Spleen (tissue), 13 donors: Measurements from ENCODE around the gene TMEM86B. TPM values are rescaled to one million over a fixed set of nuclear protein-coding genes. Genes with fewer than 3 reads are reported as not detected.

Experiments used
- DNase-seq: peaks from one replicate; pipeline ENCODE4 v3.0.0-alpha.2; 2020
- H3K27ac ChIP-seq, 8 donors: fragments of 200-600 bp; sonication (generic) in 7 of 8; 1 replicate in 4 of 8; 2 replicates in 4 of 8; pipeline versions ENCODE4 v1.5.0 to v1.8.0; 2016 to 2021; ENCODE audit warnings: inconsistent platforms in 4 of 8, mild to moderate bottlenecking in 4 of 8, moderate library complexity in 1 of 8
- H3K27me3 ChIP-seq, 7 donors: fragments of 200-600 bp; sonication (generic) in 6 of 7; replicated peaks in 1 of 7; 1 replicate in 4 of 7; 2 replicates in 3 of 7; pipeline versions ENCODE4 v1.5.0 to v1.8.0; 2016 to 2021; ENCODE audit warnings: inconsistent platforms in 3 of 7, mild to moderate bottlenecking in 1 of 7
- H3K36me3 ChIP-seq, 6 donors: fragments of 200-600 bp; sonication (generic) in 5 of 6; 1 replicate in 4 of 6; 2 replicates in 2 of 6; pipeline versions ENCODE4 v1.5.0 to v1.8.0; 2016 to 2021; ENCODE audit warnings: inconsistent platforms in 2 of 6
- H3K4me1 ChIP-seq, 6 donors: fragments of 200-600 bp; sonication (generic) in 5 of 6; 1 replicate in 3 of 6; 2 replicates in 3 of 6; pipeline versions ENCODE4 v1.5.0 to v1.8.0; 2016 to 2021; ENCODE audit warnings: inconsistent platforms in 3 of 6
- H3K4me3 ChIP-seq, 8 donors: fragments of 200-600 bp; sonication (generic) in 7 of 8; 1 replicate in 4 of 8; 2 replicates in 4 of 8; pipeline versions ENCODE4 v1.5.0 to v1.8.0; 2016 to 2021; ENCODE audit warnings: inconsistent platforms in 4 of 8, mild to moderate bottlenecking in 4 of 8, moderate library complexity in 2 of 8
- H3K9me3 ChIP-seq, 8 donors: fragments of 200-600 bp; sonication (generic) in 7 of 8; 1 replicate in 4 of 8; 2 replicates in 4 of 8; pipeline versions ENCODE4 v1.5.0 to v1.8.0; 2016 to 2021; ENCODE audit warnings: inconsistent platforms in 4 of 8
- POLR2A ChIP-seq, 3 donors: fragments of 450-650 bp; IDR thresholded peaks; one replicate each; pipeline ENCODE4 v1.5.1; 2017; ENCODE audit warnings: antibody characterized with exemption in 3 of 3, mild to moderate bottlenecking in 1 of 3
- POLR2AphosphoS5 ChIP-seq, 3 donors: sonication (generic); formaldehyde crosslinking; IDR thresholded peaks; one replicate each; pipeline ENCODE4 v1.5.1; 2017; ENCODE audit warnings: antibody characterized with exemption in 3 of 3
- WGBS, 5 donors: extraction: QIAGEN DNeasy Blood & Tissue Kit in 3 of 5; methylation state at CpG; one replicate each; pipeline versions ENCODE4 v1.1.5 to v1.1.7; 2013 to 2018; 5-methylcytosine and 5-hydroxymethylcytosine counted together
- intact Hi-C: fragments of 100-400 bp; cut with DNase I; formaldehyde crosslinking; loops from one replicate; pipeline ENCODE4 v1.15.0; 2023; ENCODE audit warnings: low total_unique reads
- long read RNA-seq, 2 donors: transcript quantifications; one replicate each; lab custom pipeline, GENCODE V29; 2026
- polyA plus RNA-seq, 3 donors: library from polyadenylated mRNA; stranded (reverse); fragments of 200-250 nt; gene quantifications; one replicate each; pipeline ENCODE4 v1.2.1, GENCODE V29; 2013
- total RNA-seq, 7 donors: library from RNA; depleted of rRNA in 3 of 7; stranded (reverse); fragments of >200 nt in 3 of 7; fragmentation: NEBNext Ultra II Directional in 4 of 7; extraction: Animal tissue kit (Norgen Biotek cat#: 25700) in 4 of 7; gene quantifications; one replicate each; pipeline versions ENCODE4 v1.1.0 to v1.2.1, GENCODE V29; 2016 to 2021
- TF ChIP-seq, protein P1 (sequence below), 11 experiments: fragments of 200-600 bp in 7 of 11; fragments of 450-650 bp in 4 of 11; sonication (generic) in 4 of 11; IDR thresholded peaks in 8 of 11; conservative IDR thresholded peaks in 3 of 11; 1 replicate in 7 of 11; 2 replicates in 4 of 11; pipeline versions ENCODE4 v1.4.0 to v1.8.0; 2016 to 2021; ENCODE audit warnings: antibody characterized with exemption in 11 of 11, inconsistent platforms in 4 of 11, mild to moderate bottlenecking in 1 of 11
- donor health status: healthy with polysubstance abuse.
- donor health status: DM: no; HTN: no; CAD: no; lungs with moderate emphysema.
- donor health status: DM: no; HTN: no; CAD: no.
- donor health status: Bipolar disorder and iron deficiency.
- donor health status: healthy.
- donor health status: DM: no; HTN: no; CAD: no.
- donor health status: DM: yes; HTN: yes; CAD: no.

TMEM86B gene, protein sequence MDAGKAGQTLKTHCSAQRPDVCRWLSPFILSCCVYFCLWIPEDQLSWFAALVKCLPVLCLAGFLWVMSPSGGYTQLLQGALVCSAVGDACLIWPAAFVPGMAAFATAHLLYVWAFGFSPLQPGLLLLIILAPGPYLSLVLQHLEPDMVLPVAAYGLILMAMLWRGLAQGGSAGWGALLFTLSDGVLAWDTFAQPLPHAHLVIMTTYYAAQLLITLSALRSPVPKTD
- total RNA-seq (10 to 100 TPM in 3 of 7 donors, 1 to 10 TPM in 4; 7.5 to 11.7 (median 9.6) TPM), polyA plus RNA-seq (10 to 100 TPM; 11.8 to 31.5 (median 28.2) TPM)
- long read RNA-seq, donor 1, partial matches to known transcripts = 0 of 5 reads
- long read RNA-seq, donor 1, other reads (novel, unspliced or antisense) = 0 of 5 reads
- long read RNA-seq, donor 2, partial matches to known transcripts = 0 of 2 reads
- long read RNA-seq, donor 2, other reads (novel, unspliced or antisense) = 0 of 2 reads

DNA sequence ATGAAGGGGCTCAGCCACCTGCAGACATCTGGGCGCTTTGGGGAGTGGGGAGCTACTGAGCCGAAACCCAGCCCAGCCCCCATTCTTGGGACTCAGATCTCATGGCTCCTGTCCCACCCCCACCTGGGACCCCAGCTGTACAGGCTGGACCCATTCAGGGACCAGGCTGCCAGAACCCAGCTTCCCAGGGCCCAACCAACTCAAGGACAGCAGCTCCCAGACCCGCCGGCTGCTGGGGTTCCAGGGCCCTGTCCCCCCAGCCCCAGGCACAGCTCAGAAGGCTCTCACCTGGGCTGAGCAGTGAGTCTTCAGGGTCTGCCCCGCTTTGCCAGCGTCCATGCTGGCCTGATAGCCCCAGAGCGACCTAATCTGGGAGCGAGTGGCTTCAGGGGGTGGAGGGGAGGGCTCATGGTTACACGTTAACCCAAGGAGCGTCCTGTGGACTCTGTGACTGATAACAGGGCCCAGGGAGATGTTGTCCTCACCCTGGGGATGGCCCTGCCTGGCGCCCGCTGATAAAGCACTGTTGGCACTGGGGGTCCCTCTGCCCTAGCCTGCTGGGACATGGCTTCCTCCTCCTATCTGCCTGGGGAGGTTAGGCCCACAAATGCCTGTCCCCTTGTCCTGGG lies at the start of gene TMEM86B:
Gene TMEM86B, minus strand, starts transcription at position 361 of the 629 bp plus-strand sequence. Its CDS starts 22 bp downstream, at position 339.
- Histone ChIP-seq H3K36me3 (peaks cover 5 to 92% (median 75%) of the 10 kb centered on the region in 6 donors), H3K27me3 (no peaks in the 10 kb centered on the region), H3K4me3 (no peak within 1 kb of the TSS), H3K27ac (no peak within 1 kb of the TSS), H3K9me3 (no peaks in the 10 kb centered on the region), H3K4me1 (peaks cover 0 to 32% (median 15%) of the 10 kb centered on the region in 6 donors)
- no peak for DNase-seq
- TF ChIP-seq, protein P1, sequence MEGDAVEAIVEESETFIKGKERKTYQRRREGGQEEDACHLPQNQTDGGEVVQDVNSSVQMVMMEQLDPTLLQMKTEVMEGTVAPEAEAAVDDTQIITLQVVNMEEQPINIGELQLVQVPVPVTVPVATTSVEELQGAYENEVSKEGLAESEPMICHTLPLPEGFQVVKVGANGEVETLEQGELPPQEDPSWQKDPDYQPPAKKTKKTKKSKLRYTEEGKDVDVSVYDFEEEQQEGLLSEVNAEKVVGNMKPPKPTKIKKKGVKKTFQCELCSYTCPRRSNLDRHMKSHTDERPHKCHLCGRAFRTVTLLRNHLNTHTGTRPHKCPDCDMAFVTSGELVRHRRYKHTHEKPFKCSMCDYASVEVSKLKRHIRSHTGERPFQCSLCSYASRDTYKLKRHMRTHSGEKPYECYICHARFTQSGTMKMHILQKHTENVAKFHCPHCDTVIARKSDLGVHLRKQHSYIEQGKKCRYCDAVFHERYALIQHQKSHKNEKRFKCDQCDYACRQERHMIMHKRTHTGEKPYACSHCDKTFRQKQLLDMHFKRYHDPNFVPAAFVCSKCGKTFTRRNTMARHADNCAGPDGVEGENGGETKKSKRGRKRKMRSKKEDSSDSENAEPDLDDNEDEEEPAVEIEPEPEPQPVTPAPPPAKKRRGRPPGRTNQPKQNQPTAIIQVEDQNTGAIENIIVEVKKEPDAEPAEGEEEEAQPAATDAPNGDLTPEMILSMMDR (IDR thresholded peaks at IDR 0.05 in 8 of 11, conservative IDR thresholded peaks at IDR 0.05 in 3 of 11) = no peak
- no peak for TF ChIP-seq POLR2A (IDR thresholded peaks at IDR 0.05)
- no peak for TF ChIP-seq POLR2AphosphoS5 (IDR thresholded peaks at IDR 0.05)
- 93 to 100% (median 95%) methylated on average over 2 to 12 of the region's 12 CpGs for WGBS, 5 donors
- intact Hi-C loops = no loop called here

DNA sequence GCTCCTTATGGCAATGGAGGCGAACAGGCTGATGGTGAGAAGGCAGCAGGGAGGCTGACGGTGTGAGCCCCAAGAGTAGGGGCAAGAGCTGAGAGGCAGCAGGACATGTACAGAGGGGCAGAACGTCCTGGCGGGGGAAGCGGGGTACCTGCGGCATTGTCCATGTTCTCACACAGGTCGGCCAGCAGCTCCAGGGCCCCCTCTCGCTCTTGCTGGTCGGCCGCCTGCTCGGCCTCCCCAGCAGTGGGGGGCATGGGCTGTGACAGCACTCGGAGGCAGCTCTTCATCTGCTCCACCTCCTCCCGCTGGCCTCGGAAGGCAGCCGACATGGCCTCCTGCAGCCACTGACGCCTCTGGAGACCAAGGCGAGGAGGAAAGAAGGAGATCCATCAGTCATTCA lies 48.9 kb upstream of the TMEM86B start:
- Histone ChIP-seq H3K4me3 (no peak overlapping the region), H3K27me3 (peaks cover 0 to 2% (median 0%) of the 10 kb centered on the region in 7 donors), H3K36me3 (peaks cover 0 to 43% (median 29%) of the 10 kb centered on the region in 6 donors), H3K27ac (peak overlapping the region in 5 of 8 donors; percentile 50 to 85 (median 71)), H3K9me3 (no peaks in the 10 kb centered on the region), H3K4me1 (peaks cover 17 to 72% (median 47%) of the 10 kb centered on the region in 6 donors)
- 86 to 98% (median 95%) methylated on average over 6 to 17 of the region's 17 CpGs for WGBS, 5 donors
- intact Hi-C loops = no loop called here
- no peak for TF ChIP-seq POLR2A (IDR thresholded peaks at IDR 0.05)
- TF ChIP-seq, protein P1 (IDR thresholded peaks at IDR 0.05 in 8 of 11, conservative IDR thresholded peaks at IDR 0.05 in 3 of 11) = no peak
- TF ChIP-seq POLR2AphosphoS5 (IDR thresholded peaks at IDR 0.05) = no peak
- no peak for DNase-seq

DNA sequence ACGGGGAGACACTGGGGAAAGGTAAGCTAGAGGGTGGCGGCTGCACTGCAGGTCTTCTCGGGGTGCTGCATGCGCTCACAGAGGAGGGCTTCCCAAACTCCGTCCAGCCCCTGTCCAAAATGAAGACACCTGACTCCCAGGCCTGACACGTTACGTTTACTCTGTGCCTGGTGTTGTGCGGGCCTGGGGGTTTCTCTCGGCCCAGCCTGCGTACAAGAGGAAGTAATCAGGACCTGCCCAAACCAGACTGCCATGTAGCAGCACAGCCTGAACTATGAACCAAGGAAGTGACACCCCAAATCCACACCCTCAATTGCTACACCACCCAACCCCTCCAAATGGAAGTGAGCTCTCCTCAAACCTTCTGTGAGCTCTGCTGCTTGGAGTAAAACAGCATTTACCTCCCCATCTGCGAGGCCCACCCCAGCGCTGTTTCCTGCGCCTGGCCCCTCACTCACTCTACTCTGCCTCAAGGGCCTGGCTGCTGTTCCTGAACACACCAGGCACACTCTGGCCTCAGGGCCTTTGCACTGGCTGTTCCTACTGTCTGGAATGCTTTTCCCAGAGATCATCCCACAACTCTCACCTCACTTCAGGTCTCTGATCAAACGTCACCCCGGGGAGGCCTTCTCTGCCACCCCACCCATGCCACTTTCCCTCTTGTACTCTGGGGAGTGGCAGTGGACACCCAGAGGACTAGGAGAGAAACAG lies 48.3 kb upstream of the TMEM86B start:
- peaks cover 17 to 72% (median 47%) of the 10 kb centered on the region in 6 donors for H3K4me1 ChIP-seq
- H3K27ac ChIP-seq = peak overlapping the region in 7 of 8 donors; percentile 9 to 85 (median 65)
- no peaks in the 10 kb centered on the region for H3K9me3 ChIP-seq
- H3K36me3 ChIP-seq = peaks cover 0 to 49% (median 34%) of the 10 kb centered on the region in 6 donors
- H3K27me3 ChIP-seq = no peaks in the 10 kb centered on the region
- no peak for TF ChIP-seq POLR2A (IDR thresholded peaks at IDR 0.05)
- TF ChIP-seq, protein P1 (IDR thresholded peaks at IDR 0.05 in 8 of 11, conservative IDR thresholded peaks at IDR 0.05 in 3 of 11) = no peak
- peak in 2 of 3 donors; percentile 17 to 22 for TF ChIP-seq POLR2AphosphoS5 (IDR thresholded peaks at IDR 0.05)
- intact Hi-C loops = no loop called here
- DNase-seq = no peak
- H3K4me3 ChIP-seq = peak overlapping the region in 1 of 8 donors; percentile 22
- 70 to 80% (median 75%) methylated on average over 13 to 15 of the region's 15 CpGs for WGBS, 5 donors
